Transverse colon (tissue), 4 donors: ENCODE results near the gene BIRC6.

ENCODE experiments used
- CTCF ChIP-seq, 5 experiments: fragments of 200-600 bp in 3 of 5; fragments of 450-650 bp in 2 of 5; sonication (generic) in 3 of 5; IDR thresholded peaks; 1 replicate in 2 of 5; 2 replicates in 3 of 5; pipeline ENCODE4 v1.5.1; 2016 to 2017; ENCODE audit warnings: antibody characterized with exemption in 5 of 5, inconsistent platforms in 3 of 5, mild to moderate bottlenecking in 2 of 5, moderate library complexity in 1 of 5
- POLR2A ChIP-seq: fragments of 450-650 bp; IDR thresholded peaks from one replicate; pipeline ENCODE4 v1.6.1; 2016; ENCODE audit warnings: antibody characterized with exemption, mild to moderate bottlenecking, moderate library complexity
- POLR2AphosphoS5 ChIP-seq, 3 donors: sonication (generic); formaldehyde crosslinking; IDR thresholded peaks; one replicate each; pipeline ENCODE4 v1.6.1; 2016; ENCODE audit warnings: antibody characterized with exemption in 3 of 3

GRCh38 chr2:32372519-32373182 is 15.8 kb downstream of the BIRC6 start:
- TF ChIP-seq CTCF (IDR thresholded peaks at IDR 0.05) (no peak), POLR2A (no peak), POLR2AphosphoS5 (IDR thresholded peaks at IDR 0.05) (no peak)
